GM12874 (cell line): ENCODE data around the gene CDH11.

Experiments used
- CTCF ChIP-seq: IDR thresholded peaks from 2 replicates; pipeline ENCODE4 v1.5.1; 2011; ENCODE audit warnings: low read depth, mild to moderate bottlenecking, control low read depth, low read length, moderate library complexity; ENCODE audit not compliant: insufficient read depth

CDH11 gene

GRCh38 chr16:65099607-65100006 is 22.3 kb downstream of the CDH11 start:
- no peak for TF ChIP-seq CTCF

GRCh38 chr16:65098916-65099315 is 22.9 kb downstream of the CDH11 start:
- no peak for TF ChIP-seq CTCF

GRCh38 chr16:65097296-65097695 is 24.6 kb downstream of the CDH11 start:
- TF ChIP-seq CTCF: no peak

- no peak for TF ChIP-seq CTCF
These were observed 26.0 kb downstream of the CDH11 start for GRCh38 chr16:65095906-65096305.

- TF ChIP-seq CTCF: no peak
These were observed 26.7 kb downstream of the CDH11 start for GRCh38 chr16:65095090-65095728.

- TF ChIP-seq CTCF: no peak
These were observed 27.9 kb downstream of the CDH11 start for GRCh38 chr16:65094009-65094408.

GRCh38 chr16:65083164-65083857 is 38.6 kb downstream of the CDH11 start:
- no peak for TF ChIP-seq CTCF
